Cerebellar nuclear complex (tissue), 1 donor: ENCODE data around the gene SETD1A.

ENCODE experiments used
- DNase-seq, 2 experiments: peaks; one replicate each; lab custom pipeline; 2025; lab: John Stamatoyannopoulos, UW

The SETD1A gene

DNA sequence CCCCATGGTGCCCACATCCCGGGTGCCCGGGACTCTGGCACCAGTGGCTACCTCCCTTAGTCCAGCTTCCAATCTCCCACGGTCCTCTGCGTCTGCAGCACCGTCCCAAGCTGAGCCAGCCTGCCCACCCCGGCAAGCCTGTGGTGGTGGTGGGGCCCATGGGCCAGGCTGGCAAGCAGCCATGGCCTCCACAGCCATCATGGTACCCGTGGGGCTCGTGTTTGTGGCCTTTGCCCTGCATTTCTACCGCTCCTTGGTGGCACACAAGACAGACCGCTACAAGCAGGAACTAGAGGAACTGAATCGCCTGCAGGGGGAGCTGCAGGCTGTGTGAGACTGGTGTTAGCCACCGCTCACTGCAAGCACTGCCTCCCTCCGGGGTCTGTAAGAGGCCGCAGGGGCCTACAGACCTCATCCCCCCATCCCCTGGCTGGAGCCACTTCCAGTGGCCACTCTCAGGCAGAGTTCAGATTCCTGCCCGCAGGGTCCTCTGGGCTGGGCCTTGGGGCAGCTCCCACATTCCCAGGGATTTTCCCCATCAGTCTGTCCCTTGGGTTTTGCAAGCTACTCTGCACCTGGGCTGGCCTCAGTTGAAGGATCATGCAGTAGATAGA lies 3.9 kb upstream of the SETD1A start:
- DNase-seq = peak in 1 of 2 experiments; percentile 31

DNA sequence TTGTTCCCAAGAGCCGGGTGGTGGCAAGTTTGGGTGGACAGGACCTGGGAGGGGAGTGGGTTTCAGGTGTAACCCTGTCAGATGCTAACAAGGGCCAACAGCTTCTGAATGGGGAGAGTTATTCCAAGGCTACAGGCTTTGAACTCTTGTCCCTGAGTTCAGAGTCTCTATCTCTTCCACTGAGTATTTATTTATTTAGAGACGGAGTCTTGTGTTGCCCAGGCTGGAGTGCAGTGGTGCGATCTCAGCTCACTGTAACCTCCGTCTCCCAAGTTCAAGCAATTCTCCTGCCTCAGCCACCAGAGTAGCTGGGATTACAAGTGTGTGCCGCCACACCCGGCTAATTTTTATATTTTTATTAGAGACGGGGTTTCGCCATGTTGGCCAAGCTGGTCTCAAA lies 2.6 kb upstream of the SETD1A start:
- no peak for DNase-seq

DNA sequence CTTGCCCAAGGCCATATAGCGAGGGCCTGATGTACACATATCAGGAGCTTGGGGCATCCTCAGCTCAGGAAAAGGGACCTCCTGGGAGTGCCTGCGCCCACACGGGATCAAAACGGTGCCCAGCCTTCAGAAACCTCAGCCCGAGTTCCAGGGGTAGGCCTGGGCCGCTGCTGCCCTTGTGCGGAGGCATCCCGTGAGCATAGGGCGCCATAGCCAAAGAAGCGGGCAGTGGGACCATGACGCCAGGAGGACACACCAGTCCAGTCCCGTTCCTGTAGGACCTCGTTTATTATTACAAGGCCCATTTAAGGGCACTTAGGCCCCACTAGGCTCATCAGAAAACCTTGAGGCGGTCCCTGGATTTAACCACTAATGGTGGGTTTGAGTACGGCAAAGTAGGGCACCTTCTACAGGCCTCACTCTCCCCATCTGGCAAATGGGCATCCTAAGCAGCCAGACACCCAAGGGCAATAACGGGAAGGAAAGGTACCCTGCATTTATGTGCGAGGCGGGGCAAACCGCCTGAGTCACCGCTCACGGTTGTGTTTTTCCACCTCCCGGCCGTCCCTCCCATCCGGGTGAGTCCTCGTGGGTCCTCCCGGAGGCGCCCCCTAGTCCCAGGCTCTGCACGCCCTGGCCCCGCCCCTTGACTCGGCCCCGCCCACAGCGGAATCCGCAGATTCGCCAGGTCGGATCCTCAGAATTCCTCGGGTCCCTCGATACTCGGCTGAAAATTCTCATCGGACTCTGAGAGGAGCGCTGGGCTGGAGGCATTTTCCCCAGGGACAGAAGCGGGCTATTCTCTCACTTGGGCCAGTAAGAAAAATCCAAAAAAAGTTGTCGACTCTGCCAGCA lies 726 bp upstream of the SETD1A start:
- DNase-seq = peak in 1 of 2 experiments; percentile 37

DNA sequence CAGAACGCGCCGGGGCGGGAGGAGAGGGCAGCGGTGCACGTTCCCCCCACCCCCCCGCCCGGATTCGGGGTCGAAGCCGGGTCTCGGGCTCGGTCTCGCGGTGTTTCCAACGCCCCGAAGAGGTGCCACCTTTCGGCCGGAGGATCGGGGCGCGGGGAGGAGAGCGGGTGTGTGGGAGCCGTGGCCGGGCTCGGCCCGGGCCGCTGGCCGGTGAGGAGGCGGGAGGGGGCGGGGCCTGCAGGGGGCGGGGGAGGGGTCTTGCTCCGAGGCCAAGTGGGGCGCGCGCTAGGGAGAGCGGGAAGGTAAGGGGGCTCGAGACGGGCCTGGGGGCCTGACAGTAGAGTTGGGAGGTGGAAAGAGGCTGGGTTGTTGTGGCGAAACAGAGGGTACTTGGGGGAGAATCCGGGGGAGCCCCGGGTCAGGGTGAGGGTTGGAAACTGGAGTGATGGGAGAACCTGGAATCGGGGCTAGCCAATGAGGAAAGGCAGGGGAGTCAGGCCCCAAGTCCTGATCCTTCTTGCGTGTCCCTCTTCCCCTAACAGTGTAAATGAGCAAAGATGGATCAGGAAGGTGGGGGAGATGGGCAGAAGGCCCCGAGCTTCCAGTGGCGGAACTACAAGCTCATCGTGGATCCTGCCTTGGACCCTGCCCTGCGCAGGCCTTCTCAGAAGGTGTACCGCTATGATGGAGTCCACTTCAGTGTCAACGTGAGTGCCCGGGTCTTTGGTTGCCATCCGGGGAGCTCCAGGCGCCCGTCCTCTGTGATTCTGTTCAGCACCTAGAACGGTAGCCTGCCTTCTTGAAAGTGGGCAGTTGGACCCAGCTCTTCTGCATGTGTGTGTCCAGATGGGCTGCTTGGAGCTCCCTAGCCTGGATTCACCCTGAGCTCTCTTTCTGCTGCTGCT lies 873 bp downstream of the SETD1A start:
- DNase-seq = no peak

DNA sequence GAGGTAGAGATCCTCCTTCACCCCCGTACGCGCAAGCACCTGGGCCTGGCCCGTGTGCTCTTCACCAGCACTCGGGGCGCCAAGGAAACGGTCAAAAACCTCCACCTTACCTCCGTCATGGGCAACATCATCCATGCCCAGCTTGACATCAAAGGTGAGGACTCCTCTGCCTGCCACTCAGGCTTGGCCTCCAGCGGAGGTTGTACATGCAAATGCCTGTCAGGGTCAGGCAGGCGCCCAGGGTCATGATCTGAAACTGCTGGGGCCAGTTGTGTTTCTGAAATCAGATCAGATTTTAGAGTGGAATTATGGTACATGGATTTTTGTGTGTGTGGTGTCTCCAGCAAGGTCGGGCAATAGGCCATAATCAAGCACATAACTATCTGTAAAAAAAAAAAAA lies 3.8 kb downstream of the SETD1A start:
- no peak for DNase-seq

DNA sequence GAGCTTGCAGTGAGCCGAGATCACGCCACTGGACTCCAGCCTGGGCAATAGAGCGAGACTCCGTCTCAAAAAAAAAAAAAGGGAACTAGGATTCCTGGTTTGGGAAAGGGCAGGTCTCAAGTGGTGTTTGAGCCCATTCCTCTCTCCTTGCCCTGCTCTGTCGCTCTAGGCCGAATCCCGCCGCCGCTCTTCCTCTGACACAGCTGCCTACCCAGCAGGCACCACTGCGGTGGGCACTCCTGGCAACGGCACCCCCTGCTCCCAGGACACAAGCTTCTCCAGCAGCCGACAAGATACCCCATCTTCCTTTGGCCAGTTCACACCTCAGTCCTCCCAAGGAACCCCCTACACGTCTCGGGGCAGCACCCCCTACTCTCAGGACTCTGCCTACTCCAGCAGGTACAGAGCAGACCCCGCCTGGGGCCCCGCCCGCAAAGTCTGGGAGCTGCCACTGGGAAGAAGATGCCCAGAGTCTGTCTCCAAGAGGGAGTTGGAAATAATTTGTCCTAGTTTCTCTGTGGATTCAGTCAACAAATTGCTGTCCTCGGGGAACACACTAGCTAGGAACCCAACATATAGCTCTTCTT lies 6.5 kb downstream of the SETD1A start:
- DNase-seq = no peak

DNA sequence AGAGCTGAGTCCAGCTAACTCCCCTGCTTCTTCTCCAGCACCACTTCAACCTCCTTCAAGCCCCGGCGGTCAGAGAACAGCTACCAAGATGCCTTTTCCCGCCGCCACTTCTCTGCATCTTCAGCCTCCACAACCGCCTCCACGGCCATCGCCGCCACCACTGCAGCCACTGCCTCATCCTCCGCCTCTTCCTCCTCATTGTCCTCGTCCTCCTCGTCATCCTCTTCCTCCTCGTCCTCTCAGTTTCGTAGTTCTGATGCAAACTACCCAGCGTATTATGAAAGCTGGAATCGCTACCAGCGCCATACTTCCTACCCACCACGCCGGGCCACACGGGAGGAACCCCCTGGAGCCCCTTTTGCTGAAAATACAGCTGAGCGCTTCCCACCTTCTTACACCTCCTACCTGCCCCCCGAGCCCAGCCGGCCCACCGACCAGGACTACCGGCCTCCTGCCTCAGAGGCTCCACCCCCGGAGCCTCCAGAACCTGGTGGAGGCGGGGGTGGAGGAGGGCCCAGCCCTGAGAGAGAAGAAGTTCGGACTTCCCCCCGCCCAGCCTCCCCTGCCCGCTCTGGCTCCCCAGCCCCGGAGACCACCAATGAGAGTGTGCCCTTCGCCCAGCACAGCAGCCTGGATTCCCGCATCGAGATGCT lies 7.1 kb downstream of the SETD1A start:
- no peak for DNase-seq

DNA sequence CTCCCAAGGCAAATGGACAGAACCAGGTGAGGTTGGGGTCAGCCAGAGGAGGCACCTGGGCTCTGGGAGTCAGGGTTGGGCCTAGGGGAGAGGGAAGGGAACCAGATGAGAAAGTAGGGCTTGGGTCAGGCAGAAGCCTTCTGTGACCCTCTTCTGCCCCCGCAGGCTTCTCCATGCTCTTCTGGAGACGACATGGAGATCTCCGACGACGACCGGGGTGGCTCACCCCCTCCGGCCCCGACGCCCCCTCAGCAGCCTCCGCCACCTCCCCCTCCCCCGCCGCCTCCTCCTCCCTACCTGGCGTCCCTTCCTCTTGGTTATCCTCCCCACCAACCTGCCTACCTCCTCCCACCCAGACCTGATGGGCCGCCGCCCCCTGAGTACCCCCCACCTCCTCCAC lies 7.9 kb downstream of the SETD1A start:
- no peak for DNase-seq

DNA sequence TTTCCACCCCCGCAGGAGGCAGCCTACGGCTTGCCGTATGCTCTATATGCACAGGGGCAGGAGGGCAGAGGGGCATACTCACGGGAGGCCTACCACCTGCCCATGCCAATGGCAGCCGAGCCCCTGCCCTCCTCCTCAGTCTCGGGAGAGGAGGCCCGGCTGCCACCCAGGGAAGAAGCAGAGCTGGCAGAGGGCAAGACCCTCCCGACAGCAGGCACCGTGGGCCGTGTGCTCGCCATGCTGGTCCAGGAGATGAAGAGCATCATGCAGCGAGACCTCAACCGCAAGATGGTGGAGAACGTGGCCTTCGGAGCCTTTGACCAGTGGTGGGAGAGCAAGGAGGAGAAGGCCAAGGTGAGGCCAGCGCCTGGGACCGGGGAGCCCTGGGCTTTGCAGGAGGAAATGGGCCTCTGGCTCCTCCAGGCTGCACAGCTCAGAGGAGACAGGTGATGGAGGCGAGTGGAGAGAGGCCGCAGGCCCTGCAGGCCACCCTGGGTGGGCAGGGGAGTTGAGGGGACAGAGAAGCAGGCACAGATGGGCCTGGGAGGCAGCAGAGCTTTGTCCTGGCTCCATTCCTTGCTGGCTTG lies 8.6 kb downstream of the SETD1A start:
- DNase-seq = no peak

DNA sequence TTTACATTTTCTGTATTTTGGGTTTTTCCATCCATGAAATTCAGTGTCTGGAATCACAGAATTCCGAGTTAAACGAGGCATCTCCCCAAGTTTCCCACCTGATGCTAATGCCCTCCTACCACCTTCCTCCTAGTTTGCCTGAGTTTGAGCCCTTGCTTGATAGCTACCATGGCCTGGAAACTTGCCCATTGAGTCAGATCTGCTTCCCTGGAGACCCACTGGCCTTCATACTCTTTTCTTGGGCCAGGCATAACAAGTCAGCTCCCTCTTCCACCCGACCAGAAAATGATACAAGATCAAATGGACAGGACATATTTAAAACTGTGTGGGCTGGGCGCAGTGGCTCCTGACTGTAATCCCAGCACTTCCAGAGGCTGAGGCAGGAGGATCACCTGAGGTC lies 10.2 kb downstream of the SETD1A start:
- DNase-seq = no peak

DNA sequence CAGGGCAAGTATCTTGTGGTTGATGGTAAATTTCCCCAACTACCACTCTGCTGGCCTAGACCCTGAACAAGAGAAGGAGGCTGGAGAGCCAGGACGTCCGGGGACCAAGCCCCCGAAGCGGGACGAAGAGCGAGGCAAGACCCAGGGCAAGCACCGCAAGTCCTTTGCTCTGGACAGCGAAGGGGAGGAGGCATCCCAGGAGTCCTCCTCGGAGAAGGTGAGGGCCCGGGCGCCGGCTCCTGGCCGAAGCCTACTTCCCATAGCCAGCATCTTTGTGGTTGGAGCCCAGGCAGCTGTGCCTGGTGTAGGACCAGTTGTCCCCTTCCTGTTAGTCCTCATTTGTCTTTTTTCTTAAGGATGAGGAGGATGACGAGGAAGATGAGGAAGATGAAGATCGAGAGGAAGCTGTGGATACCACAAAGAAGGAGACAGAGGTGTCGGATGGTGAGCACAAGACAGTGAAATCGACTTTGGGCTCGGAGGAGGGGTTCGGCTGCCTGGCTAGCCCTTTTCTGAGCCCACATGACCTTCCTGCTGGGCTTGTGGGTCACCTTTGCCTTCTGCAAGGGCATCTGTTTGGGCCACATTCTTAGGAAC lies 11.8 kb downstream of the SETD1A start:
- DNase-seq = no peak

DNA sequence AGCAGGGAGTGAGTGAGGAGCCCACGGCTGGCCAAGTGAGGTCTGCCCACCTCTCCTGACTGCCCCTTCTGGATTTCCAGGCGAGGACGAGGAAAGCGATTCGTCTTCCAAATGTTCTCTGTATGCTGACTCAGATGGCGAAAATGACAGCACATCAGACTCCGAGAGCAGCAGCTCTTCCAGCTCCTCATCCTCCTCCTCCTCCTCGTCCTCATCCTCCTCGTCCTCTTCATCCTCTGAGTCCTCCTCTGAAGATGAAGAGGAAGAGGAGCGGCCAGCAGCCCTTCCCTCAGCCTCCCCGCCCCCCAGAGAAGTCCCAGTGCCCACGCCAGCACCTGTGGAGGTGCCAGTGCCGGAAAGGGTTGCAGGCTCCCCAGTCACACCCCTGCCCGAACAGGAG lies 13.7 kb downstream of the SETD1A start:
- no peak for DNase-seq

DNA sequence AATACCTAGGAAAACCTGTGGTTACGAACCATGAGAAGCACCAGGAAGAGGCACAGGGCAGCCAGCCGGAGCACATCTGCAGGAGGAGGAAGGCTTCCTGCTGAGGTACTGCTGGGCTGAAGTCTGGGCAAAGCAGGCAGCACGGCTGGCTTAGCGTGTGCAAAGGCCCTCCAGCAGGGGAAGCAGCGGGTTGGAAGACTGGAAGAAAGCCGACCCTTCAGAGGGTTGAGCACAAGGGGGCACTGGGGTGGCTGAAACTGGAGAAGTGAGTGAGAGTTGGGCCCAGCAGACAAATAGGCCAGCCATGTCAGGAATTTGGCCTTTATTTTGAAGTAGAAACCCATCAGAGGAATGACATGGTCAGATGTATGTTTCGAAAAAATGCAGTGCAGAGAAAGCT lies 15.3 kb downstream of the SETD1A start:
- no peak for DNase-seq

DNA sequence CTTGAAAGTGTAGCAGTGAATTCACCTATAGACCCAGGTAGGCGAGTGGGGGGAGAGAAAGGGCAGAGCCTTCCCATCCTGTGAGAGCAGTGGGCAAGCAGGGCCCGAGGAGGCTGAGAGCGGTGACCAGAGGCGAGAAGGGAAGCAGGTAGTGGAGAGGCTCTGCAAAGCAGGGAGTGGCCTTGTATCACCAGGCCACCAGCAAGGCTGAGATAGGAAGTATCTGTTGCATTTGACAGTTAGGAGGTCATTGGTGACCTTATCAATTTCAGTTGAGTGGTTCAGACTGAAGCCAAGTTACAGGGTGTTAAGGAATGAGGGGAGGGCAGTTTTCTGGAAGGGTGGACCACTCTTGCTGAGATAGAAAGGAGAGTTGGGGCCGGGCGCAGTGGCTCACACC lies 16.8 kb downstream of the SETD1A start:
- DNase-seq = no peak

DNA sequence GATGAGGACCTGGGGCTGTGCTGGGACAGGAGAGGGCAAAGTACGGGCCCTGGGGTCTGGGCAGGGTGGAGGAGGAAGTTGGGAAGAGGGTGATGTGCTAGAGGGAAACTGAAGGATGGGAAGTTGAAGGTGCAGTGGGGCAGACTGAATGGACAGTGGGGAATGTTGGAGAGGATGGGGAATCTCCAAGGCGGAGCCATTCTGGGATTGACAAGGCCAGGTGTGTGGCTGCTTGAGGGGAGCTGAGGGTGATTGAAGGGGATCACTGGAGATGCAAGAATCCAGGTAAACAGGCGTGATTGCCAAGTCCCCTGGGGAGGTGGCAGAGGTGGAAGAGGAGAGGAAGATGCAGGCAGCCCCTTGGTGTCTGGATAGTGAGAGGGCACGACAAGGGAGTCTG lies 18.9 kb downstream of the SETD1A start:
- DNase-seq = no peak

DNA sequence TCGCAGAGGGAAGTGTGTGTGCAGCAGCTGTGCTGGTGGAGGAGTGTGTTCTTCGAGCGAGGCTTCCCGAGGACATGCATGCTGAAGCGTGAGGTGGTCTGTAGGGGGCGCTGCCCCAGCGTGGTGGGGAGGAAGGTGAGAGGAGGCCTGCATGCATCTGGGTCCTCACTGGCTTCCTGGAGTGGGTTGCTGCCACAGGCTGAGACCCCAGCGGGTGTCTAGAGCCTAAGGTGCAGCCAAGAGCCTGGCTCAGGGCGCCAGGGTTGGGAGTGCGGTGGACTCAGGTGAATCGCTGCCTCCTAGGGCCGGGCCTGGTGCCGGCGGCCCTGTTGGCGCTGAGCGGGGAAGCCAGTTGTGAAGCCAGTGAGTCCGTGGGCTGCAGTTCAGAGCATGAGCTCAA lies 19.9 kb downstream of the SETD1A start:
- DNase-seq = no peak

DNA sequence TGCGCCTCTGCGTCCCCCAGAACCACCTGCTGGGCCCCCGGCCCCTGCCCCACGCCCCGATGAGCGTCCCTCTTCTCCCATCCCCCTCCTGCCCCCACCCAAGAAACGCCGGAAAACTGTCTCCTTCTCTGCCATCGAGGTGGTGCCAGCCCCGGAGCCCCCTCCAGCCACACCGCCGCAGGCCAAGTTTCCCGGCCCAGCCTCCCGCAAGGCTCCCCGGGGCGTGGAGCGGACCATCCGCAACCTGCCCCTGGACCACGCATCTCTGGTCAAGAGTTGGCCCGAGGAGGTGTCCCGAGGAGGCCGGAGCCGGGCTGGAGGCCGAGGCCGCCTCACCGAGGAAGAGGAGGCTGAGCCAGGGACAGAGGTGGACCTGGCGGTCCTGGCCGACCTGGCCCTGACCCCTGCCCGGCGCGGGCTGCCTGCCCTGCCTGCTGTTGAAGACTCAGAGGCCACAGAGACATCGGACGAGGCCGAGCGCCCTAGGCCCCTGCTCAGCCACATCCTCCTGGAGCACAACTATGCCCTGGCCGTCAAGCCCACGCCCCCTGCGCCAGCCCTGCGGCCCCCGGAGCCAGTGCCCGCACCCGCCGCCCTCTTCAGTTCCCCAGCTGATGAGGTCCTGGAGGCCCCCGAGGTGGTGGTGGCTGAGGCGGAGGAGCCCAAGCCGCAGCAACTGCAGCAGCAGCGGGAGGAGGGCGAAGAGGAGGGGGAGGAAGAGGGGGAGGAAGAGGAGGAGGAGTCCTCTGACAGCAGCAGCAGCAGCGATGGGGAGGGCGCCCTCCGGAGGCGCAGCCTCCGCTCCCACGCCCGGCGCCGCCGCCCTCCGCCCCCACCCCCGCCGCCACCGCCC lies 21.8 kb downstream of the SETD1A start:
- DNase-seq = no peak

DNA sequence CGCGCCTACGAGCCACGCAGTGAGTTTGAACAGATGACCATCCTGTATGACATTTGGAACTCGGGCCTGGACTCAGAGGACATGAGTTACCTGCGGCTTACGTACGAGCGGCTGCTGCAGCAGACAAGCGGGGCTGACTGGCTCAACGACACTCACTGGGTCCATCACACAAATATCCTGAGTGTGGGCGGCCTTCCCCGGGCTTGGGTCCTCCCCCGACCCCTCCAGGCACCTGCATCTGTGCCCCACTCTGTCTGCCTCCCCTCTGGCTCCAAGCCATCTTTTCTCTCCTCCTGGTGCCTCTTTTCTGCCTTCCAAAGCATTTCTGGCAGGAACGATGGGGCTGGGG lies 22.4 kb downstream of the SETD1A start:
- no peak for DNase-seq

DNA sequence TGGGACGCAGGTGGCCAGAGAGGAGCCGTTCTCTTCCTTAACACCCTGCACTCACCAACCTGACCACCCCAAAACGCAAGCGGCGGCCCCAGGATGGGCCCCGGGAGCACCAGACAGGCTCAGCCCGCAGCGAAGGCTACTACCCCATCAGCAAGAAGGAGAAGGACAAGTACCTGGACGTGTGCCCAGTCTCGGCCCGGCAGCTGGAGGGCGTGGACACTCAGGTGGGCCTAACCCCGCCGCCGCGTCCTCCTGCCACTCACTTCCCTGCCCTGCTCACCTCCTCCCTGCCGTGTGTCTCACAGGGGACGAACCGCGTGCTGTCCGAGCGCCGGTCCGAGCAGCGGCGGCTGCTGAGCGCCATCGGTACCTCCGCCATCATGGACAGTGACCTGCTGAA lies 22.9 kb downstream of the SETD1A start:
- DNase-seq = no peak

DNA sequence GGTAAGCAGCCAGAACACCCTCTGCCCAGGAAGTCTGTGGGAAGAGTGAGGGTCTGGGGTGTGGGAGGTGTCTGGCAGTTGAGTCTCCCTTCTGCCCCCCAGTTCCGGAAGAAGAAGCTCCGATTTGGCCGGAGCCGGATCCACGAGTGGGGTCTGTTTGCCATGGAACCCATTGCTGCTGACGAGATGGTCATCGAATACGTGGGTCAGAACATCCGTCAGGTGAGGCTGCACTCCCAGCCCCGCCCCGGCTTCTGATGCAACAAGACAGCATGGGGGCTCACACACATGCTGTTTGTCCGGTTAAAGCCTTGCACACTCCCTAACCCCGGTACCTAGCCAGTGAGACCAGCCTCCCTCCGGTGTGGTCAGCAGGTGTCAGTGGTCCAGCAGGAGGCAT lies 23.4 kb downstream of the SETD1A start:
- no peak for DNase-seq
